ENCODE results near the gene GUCA1C.

GRCh38 chr3:108918866-108919265, 34.8 kb downstream of the GUCA1C start:
- TF ChIP-seq ARNTL (CRISPR knock-in tag; IDR thresholded peaks at IDR 0.05; ENCODE audit: borderline replicate concordance, low read depth) (no peak), GLIS3 (CRISPR knock-in tag; IDR thresholded peaks at IDR 0.05) (no peak), ESRRG (CRISPR knock-in tag; IDR thresholded peaks at IDR 0.05) (no peak), SNAI2 (CRISPR knock-in tag; IDR thresholded peaks at IDR 0.05) (no peak), ZFP30 (CRISPR knock-in tag; IDR thresholded peaks at IDR 0.05) (no peak), PATZ1 (CRISPR knock-in tag; IDR thresholded peaks at IDR 0.05; ENCODE audit: borderline replicate concordance) (no peak), ZNF8 (CRISPR knock-in tag; IDR thresholded peaks at IDR 0.05) (no peak), ZNF565 (CRISPR knock-in tag; conservative IDR thresholded peaks at IDR 0.05; ENCODE audit: low read depth) (no peak), PPARA (CRISPR knock-in tag; IDR thresholded peaks at IDR 0.05; ENCODE audit: borderline replicate concordance) (no peak), OSR1 (CRISPR knock-in tag; IDR thresholded peaks at IDR 0.05) (no peak)
